PC-9 (cell line): ENCODE data around the gene MLF2. TPM values are rescaled to one million over a fixed set of nuclear protein-coding genes. Genes with fewer than 3 reads are reported as not detected.

Experiments
- BruUV-seq: library from RNA; stranded (reverse); fragments of 400-500 nt; replicated peaks from 2 replicates; lab custom pipeline; 2021; lab: Mats Ljungman, UMichigan
- CTCF ChIA-PET: fragments of 300-600 bp; sonication (Branson Sonifier 250); formaldehyde crosslinking; loops from one replicate; lab custom pipeline; 2022; ENCODE audit warnings: antibody characterized with exemption; lab: Charles Lee
- POLR2A ChIA-PET: fragments of 300-600 bp; sonication (Branson Sonifier 250); formaldehyde crosslinking; loops from one replicate; lab custom pipeline; 2022; ENCODE audit warnings: antibody characterized with exemption; ENCODE audit not compliant: unreplicated experiment; lab: Charles Lee
- DNase-seq, 2 experiments: peaks; one replicate each; pipeline versions ENCODE4 v3.0.0 to v3.0.0-alpha.2; 2015 to 2022; ENCODE audit warnings: mixed read lengths in 1 of 2
- H2AFZ ChIP-seq: fragments of 200-600 bp; sonication (generic); 2 replicates; pipeline ENCODE4 v1.8.1; 2017; ENCODE audit warnings: antibody characterized with exemption
- H3F3A ChIP-seq: fragments of 200-600 bp; sonication (generic); 2 replicates; pipeline ENCODE4 v1.8.1; 2017; ENCODE audit warnings: antibody characterized with exemption, mild to moderate bottlenecking, low read depth; ENCODE audit not compliant: insufficient read depth
- H3K27ac ChIP-seq: fragments of 200-600 bp; sonication (generic); 2 replicates; pipeline ENCODE4 v1.6.1; 2016; ENCODE audit warnings: mixed run types
- H3K27me3 ChIP-seq: fragments of 200-600 bp; sonication (generic); 2 replicates; pipeline ENCODE4 v1.6.1; 2016; ENCODE audit warnings: low read depth, mixed run types; ENCODE audit not compliant: insufficient read depth
- H3K36me3 ChIP-seq: fragments of 200-600 bp; sonication (generic); 2 replicates; pipeline ENCODE4 v1.6.1; 2016; ENCODE audit warnings: low read depth, mixed run types
- H3K4me1 ChIP-seq: fragments of 200-600 bp; sonication (generic); replicated peaks from 2 replicates; pipeline ENCODE4 v1.6.1; 2016; ENCODE audit warnings: mixed run types; ENCODE audit not compliant: insufficient read depth
- H3K4me2 ChIP-seq: fragments of 200-600 bp; sonication (generic); 2 replicates; pipeline ENCODE4 v1.6.1; 2017; ENCODE audit warnings: mixed run types
- H3K4me3 ChIP-seq: fragments of 200-600 bp; sonication (generic); 2 replicates; pipeline ENCODE4 v1.6.1; 2016; ENCODE audit warnings: mixed run types
- H3K79me2 ChIP-seq: fragments of 200-600 bp; sonication (generic); 2 replicates; pipeline ENCODE4 v1.6.1; 2017; ENCODE audit warnings: low read depth, mixed run types
- H3K9me2 ChIP-seq: fragments of 200-600 bp; sonication (generic); 2 replicates; pipeline ENCODE4 v1.8.1; 2017; ENCODE audit warnings: mild to moderate bottlenecking; ENCODE audit not compliant: insufficient read depth
- H3K9me3 ChIP-seq: fragments of 200-600 bp; sonication (generic); 2 replicates; pipeline ENCODE4 v1.8.1; 2016; ENCODE audit warnings: low read depth; ENCODE audit not compliant: insufficient read depth
- H4K20me1 ChIP-seq: fragments of 200-600 bp; sonication (generic); 2 replicates; pipeline ENCODE4 v1.8.1; 2017; ENCODE audit not compliant: insufficient read depth
- CTCF ChIP-seq: fragments of 200-600 bp; sonication (generic); conservative IDR thresholded peaks from 2 replicates; pipeline ENCODE4 v1.6.1; 2017; ENCODE audit warnings: mixed run types, antibody characterized with exemption, mild to moderate bottlenecking, moderate library complexity
- EZH2 ChIP-seq: fragments of 200-600 bp; sonication (generic); IDR thresholded peaks from 2 replicates; pipeline ENCODE4 v1.8.0; 2017; ENCODE audit warnings: antibody characterized with exemption, low read depth
- intact Hi-C: fragments of 100-400 bp; cut with micrococcal nuclease; formaldehyde crosslinking; loops from one replicate; pipeline ENCODE4 v1.10.0; 2022; ENCODE audit not compliant: unreplicated experiment
- total RNA-seq: library from RNA; stranded (reverse); gene quantifications from 2 replicates; pipeline ENCODE4 v1.2.3, GENCODE V29; 2021

MLF2 gene
- total RNA-seq, 1 experiment from 2014 or later = 379 TPM

- BruUV-seq = no TSS peak
- ChIA-PET POLR2A (no interaction called here), CTCF (interaction anchor here (0.5 to 1.1 kb wide), 5 partner anchors 22 to 87 kb away, joined by 3 to 6 read pairs (median 4); partner anchors contain the start of gene MLF2)
- Histone ChIP-seq H2AFZ (no peak overlapping the region), H3K4me1 (no peaks in the 10 kb centered on the region), H3K9me3 (no peaks in the 10 kb centered on the region), H3K27me3 (no peaks in the 10 kb centered on the region), H3K27ac (no peak overlapping the region), H3K36me3 (no peaks in the 10 kb centered on the region), H3K4me3 (no peak overlapping the region), H3F3A (peaks cover 7% of the 10 kb centered on the region; the same call in 1 of the 2 replicates), H3K79me2 (no peaks in the 10 kb centered on the region), H4K20me1 (no peaks in the 10 kb centered on the region), H3K9me2 (no peaks in the 10 kb centered on the region), H3K4me2 (no peak overlapping the region)
- TF ChIP-seq CTCF = no peak
- no peak for TF ChIP-seq EZH2
- intact Hi-C loops = no loop called here
- no peak for DNase-seq
These were observed 27.6 kb upstream of the MLF2 start for GRCh38 chr12:6780573-6780972.

GRCh38 chr12:6779708-6780432, 26.9 kb upstream of the MLF2 start:
- H3K36me3 ChIP-seq = no peaks in the 10 kb centered on the region
- H2AFZ ChIP-seq = no peak overlapping the region
- H3F3A ChIP-seq = peaks cover 7% of the 10 kb centered on the region; the same call in 1 of the 2 replicates
- H3K4me3 ChIP-seq = no peak overlapping the region
- CTCF ChIA-PET = interaction anchor here (0.5 to 1.1 kb wide), 4 partner anchors 27 to 86 kb away, joined by 3 to 6 read pairs (median 4); partner anchors contain the start of gene MLF2
- H3K27me3 ChIP-seq = no peaks in the 10 kb centered on the region
- TF ChIP-seq EZH2 (no peak), CTCF (no peak)
- DNase-seq = no peak
- TSS peak; percentile 3 for BruUV-seq
- H3K79me2 ChIP-seq = no peaks in the 10 kb centered on the region
- no peaks in the 10 kb centered on the region for H4K20me1 ChIP-seq
- POLR2A ChIA-PET = no interaction called here
- H3K9me3 ChIP-seq = no peaks in the 10 kb centered on the region
- H3K4me1 ChIP-seq = no peaks in the 10 kb centered on the region
- H3K9me2 ChIP-seq = no peaks in the 10 kb centered on the region
- intact Hi-C loops = loop anchor here (1.0 to 2.0 kb wide), 6 partner anchors 27 to 357 kb away; partner anchors contain the start of gene MLF2
- no peak overlapping the region for H3K27ac ChIP-seq
- no peak overlapping the region for H3K4me2 ChIP-seq

- no TSS peak for BruUV-seq
- POLR2A ChIA-PET = interaction anchor here (0.6 kb wide), 1 partner anchor 401 kb away, joined by 7 read pairs; no protein-coding TSS in a partner anchor
- H2AFZ ChIP-seq = peak overlapping the region; percentile 64
These were observed 25.9 kb upstream of the MLF2 start for GRCh38 chr12:6778574-6779550.

More at GRCh38 chr12:6778574-6779550, 25.9 kb upstream of the MLF2 start:
- H3K79me2 ChIP-seq = no peaks in the 10 kb centered on the region
- H3K27ac ChIP-seq = no peak overlapping the region
- no peaks in the 10 kb centered on the region for H3K36me3 ChIP-seq
- CTCF ChIA-PET = interaction anchor here (0.5 to 2.1 kb wide), 3 partner anchors 26 to 139 kb away, joined by 3 to 10 read pairs (median 5); partner anchors contain the start of gene MLF2
- H4K20me1 ChIP-seq = no peaks in the 10 kb centered on the region
- H3K4me3 ChIP-seq = peak overlapping the region; percentile 47; the same call in 1 of the 2 replicates
- peaks cover 7% of the 10 kb centered on the region; the same call in 1 of the 2 replicates for H3F3A ChIP-seq
- DNase-seq = peak; percentile 86 to 98
- intact Hi-C loops = loop anchor here (1.0 to 2.0 kb wide), 6 partner anchors 26 to 356 kb away; partner anchors contain the start of gene MLF2
- H3K4me1 ChIP-seq = no peaks in the 10 kb centered on the region
- no peaks in the 10 kb centered on the region for H3K27me3 ChIP-seq
- H3K9me2 ChIP-seq = no peaks in the 10 kb centered on the region
- TF ChIP-seq CTCF (peak; percentile 98), EZH2 (no peak)
- H3K4me2 ChIP-seq = peak overlapping the region; percentile 80
- H3K9me3 ChIP-seq = no peaks in the 10 kb centered on the region
